IPS-20b (cell line): Measurements from ENCODE around the gene NAT10.
A peak's percentile ranks its signal among the peaks of the same experiment; 100 is the strongest.
"Not testable (repeated sequence)": the region's sequence is repeated elsewhere in the genome, so short reads cannot be mapped to it uniquely, and the experiment has no call there.

Source experiments
- H3K27ac ChIP-seq: one replicate; pipeline ENCODE4 v1.5.1; 2013; ENCODE audit warnings: low read length
- H3K27me3 ChIP-seq: 2 replicates; pipeline ENCODE4 v1.6.1; 2013; ENCODE audit warnings: mild to moderate bottlenecking, low read length, inconsistent platforms; ENCODE audit not compliant: insufficient read depth
- H3K36me3 ChIP-seq: 2 replicates; pipeline ENCODE4 v1.6.1; 2013; ENCODE audit warnings: low read depth, mild to moderate bottlenecking, inconsistent platforms, low read length, moderate library complexity; ENCODE audit not compliant: insufficient read depth
- H3K4me1 ChIP-seq: 2 replicates; pipeline ENCODE4 v1.6.1; 2013; ENCODE audit warnings: mild to moderate bottlenecking, control low read depth, inconsistent platforms, low read length, moderate library complexity; ENCODE audit not compliant: insufficient read depth
- H3K4me3 ChIP-seq: 2 replicates; pipeline ENCODE4 v1.5.1; 2013; ENCODE audit warnings: mild to moderate bottlenecking, low read length, inconsistent platforms
- H3K9ac ChIP-seq: 2 replicates; pipeline ENCODE4 v1.6.1; 2013; ENCODE audit warnings: low read depth, mild to moderate bottlenecking, inconsistent platforms, low read length, moderate library complexity
- H3K9me3 ChIP-seq: 2 replicates; pipeline ENCODE4 v1.6.1; 2013; ENCODE audit warnings: mild to moderate bottlenecking, low read depth, low read length, inconsistent platforms; ENCODE audit not compliant: insufficient read depth

The NAT10 gene

DNA sequence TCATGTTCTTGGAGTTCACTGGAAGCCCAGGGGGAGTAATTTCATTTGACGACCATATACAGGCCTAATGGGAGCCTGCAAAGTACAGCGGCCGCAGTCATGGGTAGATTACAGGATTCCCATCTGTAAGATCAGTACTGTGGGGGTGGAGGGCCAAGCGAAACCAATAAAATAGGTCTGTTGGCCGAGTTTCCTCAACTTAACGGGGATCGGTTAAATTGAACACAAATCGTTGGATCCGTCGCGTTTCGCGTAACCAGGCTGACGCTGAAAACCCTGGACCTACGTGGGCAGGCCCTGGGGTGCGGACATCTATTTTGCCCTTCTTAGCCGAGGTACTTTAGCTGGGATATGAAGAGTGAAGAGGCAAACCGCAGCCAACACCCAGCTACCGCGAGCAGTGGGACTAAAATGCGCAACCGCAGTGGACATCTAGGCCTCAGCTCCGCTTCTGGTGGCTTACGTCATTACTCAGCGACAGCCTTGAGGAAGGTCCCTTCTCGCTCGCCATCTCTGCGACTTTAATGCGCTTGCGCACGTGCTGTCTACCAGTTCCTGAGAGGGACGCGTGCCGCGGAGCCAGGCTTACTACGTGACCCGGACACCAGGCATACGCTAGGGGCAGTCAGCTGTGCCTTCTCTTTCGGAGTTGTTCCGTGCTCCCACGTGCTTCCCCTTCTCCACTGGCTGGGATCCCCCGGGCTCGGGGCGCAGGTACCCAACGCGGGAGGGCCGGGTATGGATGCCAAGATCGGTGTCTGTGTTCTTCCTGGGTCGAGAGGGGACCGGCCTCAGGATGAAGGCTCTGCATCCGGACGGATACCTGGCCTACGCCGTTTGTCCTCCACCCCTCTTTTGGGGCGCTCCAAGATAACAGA is at the start of gene NAT10:
TSS of gene NAT10 (plus strand) at position 551 of the 878 bp plus-strand sequence. CDS start 2,597 bp downstream, outside the sequence.
- peak within 1 kb of the TSS; percentile 96 for H3K9ac ChIP-seq
- H3K27ac ChIP-seq = peak within 1 kb of the TSS; percentile 87
- H3K4me1 ChIP-seq = 0 out of 2 replicates have a peak, but pooled peaks cover 5% of the 10 kb centered on the region
- H3K9me3 ChIP-seq = no peaks in the 10 kb centered on the region
- no peaks in the 10 kb centered on the region for H3K27me3 ChIP-seq
- H3K36me3 ChIP-seq = peaks cover 51% of the 10 kb centered on the region
- H3K4me3 ChIP-seq = peak within 1 kb of the TSS; percentile 96

DNA sequence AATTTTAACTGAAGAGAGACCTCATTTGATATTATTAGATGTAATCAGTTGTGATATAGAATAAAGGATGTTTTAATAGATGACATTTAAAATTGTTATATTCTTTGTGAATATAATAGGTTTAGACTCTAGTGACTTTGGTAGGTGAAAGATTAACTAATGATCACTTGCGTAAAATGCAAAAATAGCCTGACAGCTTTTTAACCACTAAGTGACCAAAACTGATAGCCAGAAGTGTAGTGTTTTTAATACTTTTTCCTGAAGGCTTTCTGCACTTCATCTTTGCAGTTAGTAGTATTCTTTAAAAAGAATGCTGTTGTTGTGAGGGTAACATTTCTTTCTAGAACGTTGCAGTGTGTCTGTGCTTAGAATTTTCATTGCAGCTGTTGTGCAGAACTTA is 48.8 kb upstream of the NAT10 start:
- peak overlapping the region; percentile 16; the same call in 1 of the 2 replicates for H3K9ac ChIP-seq
- peaks cover 11% of the 10 kb centered on the region for H3K4me1 ChIP-seq
- H3K9me3 ChIP-seq = no peaks in the 10 kb centered on the region
- no peaks in the 10 kb centered on the region for H3K27me3 ChIP-seq
- H3K4me3 ChIP-seq = peak overlapping the region; percentile 99
- no peak overlapping the region for H3K27ac ChIP-seq
- peaks cover 77% of the 10 kb centered on the region for H3K36me3 ChIP-seq

DNA sequence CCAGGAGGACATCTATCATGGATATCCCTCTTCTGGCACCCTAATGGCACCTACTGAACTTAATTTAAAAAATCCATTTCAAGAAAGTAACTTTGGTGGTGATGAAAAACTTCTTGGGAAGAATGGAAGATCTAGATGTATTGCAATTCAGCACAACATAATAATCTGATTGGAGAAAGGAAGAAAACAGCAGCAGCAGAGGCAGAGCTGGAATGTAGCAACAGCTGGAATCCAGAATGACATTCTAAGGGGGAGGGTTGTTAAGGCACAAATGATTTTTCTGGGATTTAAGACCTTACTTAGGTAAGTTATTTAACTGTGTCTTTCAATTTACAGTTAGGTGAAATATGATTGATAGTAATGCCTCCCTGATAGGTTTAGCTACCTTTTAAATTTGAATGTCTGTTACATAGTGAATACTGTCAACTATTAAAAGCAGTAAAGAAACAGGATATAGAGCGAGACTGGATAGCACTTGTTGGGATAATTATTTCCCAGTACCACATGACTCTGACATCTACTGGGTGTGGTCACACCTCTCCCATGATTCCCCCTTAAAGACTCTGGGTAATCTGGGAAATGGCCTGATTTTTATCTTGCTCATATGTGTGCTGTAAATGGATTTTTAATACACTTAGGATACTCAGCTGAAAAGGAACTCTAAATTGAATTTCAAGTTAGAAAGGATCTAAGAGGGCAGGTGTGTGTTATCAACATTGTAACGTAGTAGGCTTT is 42.2 kb upstream of the NAT10 start:
- H3K9ac ChIP-seq = no peak overlapping the region
- H3K4me1 ChIP-seq = no peaks in the 10 kb centered on the region
- H3K27ac ChIP-seq = no peak overlapping the region
- H3K36me3 ChIP-seq = peaks cover 69% of the 10 kb centered on the region
- no peaks in the 10 kb centered on the region for H3K9me3 ChIP-seq
- H3K27me3 ChIP-seq = no peaks in the 10 kb centered on the region
- H3K4me3 ChIP-seq = no peak overlapping the region

DNA sequence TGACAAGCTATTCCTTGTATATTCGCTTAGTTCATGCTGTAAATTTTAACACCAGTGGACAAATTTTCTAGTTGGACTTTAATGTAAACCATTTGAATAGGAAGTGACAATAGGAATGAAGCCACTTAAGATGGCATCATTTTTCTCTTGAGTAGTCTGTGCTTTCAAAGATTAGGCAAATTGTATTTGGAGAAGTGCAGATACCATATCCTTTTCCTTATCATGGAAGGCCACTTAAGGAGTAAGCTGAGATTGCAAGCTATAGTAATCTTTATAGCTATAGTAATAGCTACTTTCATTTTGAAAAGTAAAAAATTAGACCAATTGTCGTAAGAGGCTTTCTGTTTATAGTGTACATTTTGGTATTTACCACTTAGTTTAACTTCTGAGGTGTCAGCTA is 41.1 kb upstream of the NAT10 start:
- Histone ChIP-seq H3K27ac (no peak overlapping the region), H3K9ac (no peak overlapping the region), H3K9me3 (no peaks in the 10 kb centered on the region), H3K4me3 (no peak overlapping the region), H3K4me1 (no peaks in the 10 kb centered on the region), H3K36me3 (peaks cover 65% of the 10 kb centered on the region), H3K27me3 (no peaks in the 10 kb centered on the region)

DNA sequence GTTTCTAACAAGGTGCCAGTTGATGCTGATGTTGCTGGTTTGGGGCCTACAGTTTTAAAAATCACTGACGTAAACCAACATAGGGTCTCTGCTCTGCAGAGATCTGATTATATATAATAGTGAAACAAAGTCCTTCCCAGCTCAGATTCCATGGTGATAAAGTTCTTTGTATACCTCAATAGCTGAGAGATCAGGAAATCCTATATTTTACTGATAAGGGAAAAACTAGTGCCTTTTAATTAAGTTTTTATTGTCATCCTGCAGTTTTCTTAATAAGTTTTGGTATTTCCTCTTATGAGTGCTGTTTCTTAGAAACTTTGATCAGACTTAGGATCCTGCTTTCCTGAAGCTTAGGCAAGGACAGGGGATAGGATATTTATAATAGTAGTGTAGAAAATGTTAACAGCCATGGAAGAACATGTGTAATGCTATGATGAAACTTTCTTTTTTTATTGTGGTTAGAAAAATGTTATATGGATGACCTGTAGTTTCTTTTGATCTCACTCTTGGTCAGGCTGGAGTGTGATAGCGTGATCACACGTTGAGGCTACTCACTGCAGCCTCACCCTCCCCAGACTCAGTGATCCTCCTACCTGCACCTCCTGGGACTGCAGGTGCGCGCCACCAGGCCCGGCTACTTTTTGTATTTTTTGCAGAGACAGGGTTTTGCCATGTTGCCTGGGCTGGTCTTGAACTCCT is 39.8 kb upstream of the NAT10 start:
- peaks cover 69% of the 10 kb centered on the region for H3K36me3 ChIP-seq
- H3K4me3 ChIP-seq = no peak overlapping the region
- H3K27ac ChIP-seq = no peak overlapping the region
- H3K9me3 ChIP-seq = no peaks in the 10 kb centered on the region
- H3K9ac ChIP-seq = no peak overlapping the region
- H3K4me1 ChIP-seq = no peaks in the 10 kb centered on the region
- no peaks in the 10 kb centered on the region for H3K27me3 ChIP-seq

DNA sequence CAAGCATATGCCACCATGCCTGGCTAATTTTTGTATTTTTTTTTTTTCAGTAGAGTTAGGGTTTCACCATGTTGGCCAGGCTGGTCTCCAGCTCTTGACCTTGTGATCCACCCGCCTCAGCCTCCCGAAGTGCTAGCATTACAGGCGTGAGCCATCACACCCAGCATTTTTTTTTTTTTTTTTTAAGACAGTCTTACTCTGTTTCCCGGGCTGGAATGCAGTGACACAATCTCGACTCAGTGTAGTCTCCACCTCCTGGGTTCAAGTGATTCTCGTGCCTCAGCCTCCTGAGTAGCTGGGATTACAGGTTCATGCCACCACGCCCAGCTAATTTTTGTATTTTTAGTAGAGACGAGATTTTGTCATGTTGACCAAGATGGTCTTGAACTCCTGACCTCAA is 38.7 kb upstream of the NAT10 start:
- not testable (repeated sequence) for H3K4me1 ChIP-seq, H3K4me3 ChIP-seq, H3K9ac ChIP-seq, H3K27me3 ChIP-seq, H3K9me3 ChIP-seq, H3K27ac ChIP-seq
- peaks cover 68% of the 10 kb centered on the region for H3K36me3 ChIP-seq

DNA sequence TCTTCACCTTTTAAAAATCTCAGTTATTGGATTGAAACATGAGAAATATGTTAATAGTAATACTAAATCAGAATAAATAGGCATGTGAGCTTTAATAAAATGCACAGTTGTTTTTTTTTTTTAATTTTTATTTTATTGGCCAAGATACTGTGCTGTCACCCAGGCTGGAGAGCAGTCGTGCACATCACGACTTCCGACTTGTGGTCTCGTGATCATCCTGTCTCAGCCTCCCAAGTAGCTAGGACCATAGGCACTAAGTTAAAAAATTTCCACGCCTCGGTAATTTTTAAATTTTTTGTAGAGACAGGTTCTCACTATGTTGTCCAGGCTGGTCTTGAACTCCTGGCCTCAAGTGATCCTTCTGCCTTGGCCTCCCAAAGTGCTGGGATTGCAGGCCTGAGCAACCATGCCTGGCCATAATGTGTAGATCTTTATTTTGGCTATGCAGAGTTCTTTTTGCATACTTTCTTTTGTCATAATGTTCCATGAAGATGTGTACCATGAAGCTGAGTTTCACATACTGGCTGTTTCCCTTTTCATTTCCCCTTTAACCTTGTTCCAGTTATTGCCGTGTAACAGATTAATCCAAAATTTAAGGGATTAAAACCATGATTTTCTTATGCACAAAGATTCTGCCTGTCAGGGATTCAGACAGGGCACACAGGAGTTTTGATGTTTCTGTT is 37.9 kb upstream of the NAT10 start:
- Histone ChIP-seq H3K36me3 (peaks cover 71% of the 10 kb centered on the region), H3K27ac (no peak overlapping the region)

DNA sequence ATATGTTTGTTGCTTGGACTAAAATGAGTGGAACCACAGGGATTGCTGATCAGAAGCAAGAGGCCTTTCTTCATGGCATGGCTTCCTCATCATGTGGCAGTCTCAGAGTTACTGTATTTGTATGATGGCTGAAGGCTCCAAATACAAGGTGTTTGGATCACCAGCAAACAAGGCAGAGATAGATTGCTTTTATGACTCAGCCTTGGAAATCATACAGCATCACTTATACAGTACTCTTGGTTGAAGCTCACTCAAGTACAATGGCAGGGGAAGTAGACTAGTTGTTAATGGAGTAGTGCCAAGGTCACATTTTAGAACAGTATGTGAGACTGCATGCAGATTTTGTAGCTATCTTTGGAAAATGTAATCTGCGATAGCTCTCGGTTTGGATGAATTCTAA is 37.3 kb upstream of the NAT10 start:
- no peaks in the 10 kb centered on the region for H3K27me3 ChIP-seq
- no peaks in the 10 kb centered on the region for H3K9me3 ChIP-seq
- H3K27ac ChIP-seq = no peak overlapping the region
- H3K36me3 ChIP-seq = peaks cover 74% of the 10 kb centered on the region
- H3K9ac ChIP-seq = no peak overlapping the region
- H3K4me3 ChIP-seq = no peak overlapping the region
- no peaks in the 10 kb centered on the region for H3K4me1 ChIP-seq

More for the DNA sequence above, 37.9 kb upstream of the NAT10 start:
- Histone ChIP-seq H3K9ac (no peak overlapping the region), H3K4me1 (no peaks in the 10 kb centered on the region), H3K4me3 (no peak overlapping the region), H3K27me3 (no peaks in the 10 kb centered on the region), H3K9me3 (no peaks in the 10 kb centered on the region)

DNA sequence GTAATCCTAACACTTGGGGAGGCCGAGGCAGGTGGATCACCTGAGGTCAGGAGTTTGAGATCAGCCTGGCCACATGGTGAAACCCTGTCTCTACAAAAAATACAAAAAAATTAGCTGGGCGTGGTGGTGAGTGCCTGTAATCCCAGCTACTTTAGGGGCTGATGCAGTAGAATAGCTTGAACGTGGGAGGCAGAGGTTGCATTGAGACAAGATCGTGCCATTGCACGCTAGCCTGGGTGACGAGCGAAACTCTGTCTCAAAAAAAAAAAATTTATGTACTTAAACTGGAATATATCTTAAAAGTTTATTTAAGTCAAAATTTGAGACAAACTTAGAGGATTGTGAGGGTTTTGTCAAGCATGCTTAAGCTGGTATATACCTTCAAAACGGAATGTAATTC is 34.1 kb upstream of the NAT10 start:
- H3K27ac ChIP-seq, H3K4me3 ChIP-seq: not testable (repeated sequence)

DNA sequence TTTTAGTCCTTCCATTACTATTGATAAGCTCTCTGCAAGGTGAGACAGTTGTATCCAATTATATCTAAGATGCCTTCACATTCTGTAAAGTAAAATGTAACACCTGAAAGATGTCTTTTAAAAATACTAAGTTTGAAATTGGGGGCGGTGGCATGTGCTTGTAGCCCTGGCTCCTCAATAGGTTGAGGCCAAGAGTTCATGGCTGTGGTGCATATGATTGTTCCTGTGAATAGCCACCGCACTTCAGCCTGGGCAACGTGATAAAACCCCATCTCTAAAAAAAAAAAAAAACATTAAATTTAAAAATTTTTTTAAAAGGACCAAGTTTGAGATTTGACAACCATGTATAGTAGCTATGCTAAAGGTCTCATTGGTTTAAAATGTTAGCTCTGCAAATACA is 33.4 kb upstream of the NAT10 start:
- H3K4me1 ChIP-seq = no peaks in the 10 kb centered on the region
- no peak overlapping the region for H3K4me3 ChIP-seq
- H3K9ac ChIP-seq = no peak overlapping the region
- H3K9me3 ChIP-seq = no peaks in the 10 kb centered on the region
- H3K36me3 ChIP-seq = peaks cover 88% of the 10 kb centered on the region
- H3K27ac ChIP-seq = no peak overlapping the region
- H3K27me3 ChIP-seq = no peaks in the 10 kb centered on the region

More for the DNA sequence above, 34.1 kb upstream of the NAT10 start:
- H3K27me3 ChIP-seq, H3K9me3 ChIP-seq, H3K4me1 ChIP-seq, H3K9ac ChIP-seq: not testable (repeated sequence)
- H3K36me3 ChIP-seq = peaks cover 82% of the 10 kb centered on the region

DNA sequence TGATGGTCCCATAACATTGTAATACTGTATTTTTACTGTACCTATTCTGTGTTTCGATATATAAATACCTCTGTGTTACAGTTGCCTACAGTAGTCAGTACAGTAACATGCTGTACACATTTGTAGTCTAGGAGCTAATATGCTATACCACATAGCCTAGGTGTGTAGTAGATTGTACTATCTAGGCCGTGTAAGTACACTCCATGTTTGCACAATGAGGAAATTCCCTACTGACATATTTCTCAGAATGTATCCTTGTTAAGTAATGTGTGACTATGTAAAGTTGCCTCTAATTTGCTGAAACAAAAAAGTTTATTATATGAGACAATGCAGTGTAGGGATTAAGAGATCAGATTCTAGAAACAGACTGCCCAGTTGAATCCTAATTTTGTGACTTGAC is 32.6 kb upstream of the NAT10 start:
- Histone ChIP-seq H3K27ac (no peak overlapping the region), H3K9me3 (no peaks in the 10 kb centered on the region), H3K27me3 (no peaks in the 10 kb centered on the region), H3K4me1 (no peaks in the 10 kb centered on the region), H3K36me3 (peaks cover 92% of the 10 kb centered on the region), H3K4me3 (no peak overlapping the region), H3K9ac (no peak overlapping the region)
